OCI-LY7 (cell line): ENCODE measurements around the gene CGNL1. TPM values are rescaled to one million over a fixed set of nuclear protein-coding genes. Genes with fewer than 3 reads are reported as not detected.

Experiments
- BruUV-seq: library from RNA; stranded (reverse); fragments of 400-500 nt; replicated peaks from 2 replicates; lab custom pipeline; 2021; lab: Mats Ljungman, UMichigan
- CTCF ChIA-PET: fragments of 300-600 bp; sonication (Branson Sonifier 250); formaldehyde crosslinking; loops from one replicate; lab custom pipeline; 2022; ENCODE audit warnings: antibody characterized with exemption; ENCODE audit not compliant: unreplicated experiment; lab: Charles Lee
- POLR2A ChIA-PET: fragments of 300-600 bp; sonication (Branson Sonifier 250); formaldehyde crosslinking; loops from one replicate; lab custom pipeline; 2022; ENCODE audit warnings: antibody characterized with exemption; lab: Charles Lee
- DNase-seq: peaks from one replicate; pipeline ENCODE4 v3.0.0-alpha.2; 2015; ENCODE audit warnings: low spot score
- H2AFZ ChIP-seq: fragments of 200-600 bp; sonication (generic), shearing (Covaris generic); 2 replicates; pipeline ENCODE4 v1.6.1; 2014; ENCODE audit warnings: mild to moderate bottlenecking, antibody characterized with exemption, low read length, moderate library complexity
- H3K27ac ChIP-seq: fragments of 200-600 bp; sonication (generic); 2 replicates; pipeline ENCODE4 v1.5.1; 2014; ENCODE audit warnings: mixed run types, low read depth, mild to moderate bottlenecking, moderate library complexity, low read length, inconsistent platforms; ENCODE audit not compliant: poor library complexity, severe bottlenecking
- H3K36me3 ChIP-seq: fragments of 200-600 bp; sonication (generic); 2 replicates; pipeline ENCODE4 v1.6.1; 2014; ENCODE audit warnings: mild to moderate bottlenecking, antibody characterized with exemption, low read length, moderate library complexity, mixed read lengths; ENCODE audit not compliant: insufficient read depth
- H3K4me1 ChIP-seq: fragments of 200-600 bp; sonication (generic); 2 replicates; pipeline ENCODE4 v1.5.1; 2014; ENCODE audit warnings: mild to moderate bottlenecking, low read length; ENCODE audit not compliant: insufficient read depth, poor library complexity, severe bottlenecking
- H3K4me2 ChIP-seq: fragments of 200-600 bp; sonication (generic); 2 replicates; pipeline ENCODE4 v1.6.1; 2014; ENCODE audit warnings: mild to moderate bottlenecking, low read length
- H3K4me3 ChIP-seq: fragments of 200-600 bp; sonication (generic); 2 replicates; pipeline ENCODE4 v1.5.1; 2014; ENCODE audit warnings: mild to moderate bottlenecking, low read depth, low read length; ENCODE audit not compliant: poor library complexity, severe bottlenecking
- H3K79me2 ChIP-seq: fragments of 200-600 bp; sonication (generic); 2 replicates; pipeline ENCODE4 v1.6.1; 2016; ENCODE audit warnings: low read depth, mild to moderate bottlenecking, low read length, moderate library complexity, mixed read lengths; ENCODE audit not compliant: insufficient read depth
- H3K9me2 ChIP-seq: fragments of 200-600 bp; sonication (generic); 2 replicates; pipeline ENCODE4 v1.6.1; 2016; ENCODE audit warnings: mild to moderate bottlenecking, low read length, mixed read lengths; ENCODE audit not compliant: insufficient read depth
- H3K9me3 ChIP-seq: fragments of 200-600 bp; sonication (generic); 2 replicates; pipeline ENCODE4 v1.6.1; 2014; ENCODE audit warnings: mild to moderate bottlenecking, mixed run types, low read length, mixed read lengths
- H4K20me1 ChIP-seq: fragments of 200-600 bp; sonication (generic); 2 replicates; pipeline ENCODE4 v1.6.1; 2014; ENCODE audit warnings: mild to moderate bottlenecking, antibody characterized with exemption, low read length, moderate library complexity, mixed read lengths; ENCODE audit not compliant: insufficient read depth
- EZH2phosphoT487 ChIP-seq: fragments of 200-600 bp; sonication (generic); IDR thresholded peaks from 2 replicates; pipeline ENCODE4 v1.6.1; 2018; ENCODE audit warnings: low read depth, borderline replicate concordance, mild to moderate bottlenecking, mixed run types, antibody characterized with exemption, low read length, moderate library complexity, mixed read lengths
- intact Hi-C: fragments of 100-400 bp; cut with micrococcal nuclease; formaldehyde crosslinking; loops from one replicate; pipeline ENCODE4 v1.10.0; 2022; ENCODE audit not compliant: unreplicated experiment
- total RNA-seq, 2 experiments: library from RNA; depleted of rRNA in 1 of 2; stranded (reverse); fragments of >200 nt in 1 of 2; shearing (Covaris generic) in 1 of 2; gene quantifications; 2 replicates each; pipeline ENCODE4 v1.2.3, GENCODE V29; 2014 to 2022
- TF ChIP-seq, protein P1 (sequence below): fragments of 200-600 bp; sonication (generic); conservative IDR thresholded peaks from 2 replicates; pipeline ENCODE4 v1.5.1; 2014; ENCODE audit warnings: mild to moderate bottlenecking, antibody characterized with exemption, low read length, moderate library complexity, mixed read lengths

Gene CGNL1
- total RNA-seq, 2 experiments from 2014 or later, result 0.04 TPM; not detected in 1

DNA sequence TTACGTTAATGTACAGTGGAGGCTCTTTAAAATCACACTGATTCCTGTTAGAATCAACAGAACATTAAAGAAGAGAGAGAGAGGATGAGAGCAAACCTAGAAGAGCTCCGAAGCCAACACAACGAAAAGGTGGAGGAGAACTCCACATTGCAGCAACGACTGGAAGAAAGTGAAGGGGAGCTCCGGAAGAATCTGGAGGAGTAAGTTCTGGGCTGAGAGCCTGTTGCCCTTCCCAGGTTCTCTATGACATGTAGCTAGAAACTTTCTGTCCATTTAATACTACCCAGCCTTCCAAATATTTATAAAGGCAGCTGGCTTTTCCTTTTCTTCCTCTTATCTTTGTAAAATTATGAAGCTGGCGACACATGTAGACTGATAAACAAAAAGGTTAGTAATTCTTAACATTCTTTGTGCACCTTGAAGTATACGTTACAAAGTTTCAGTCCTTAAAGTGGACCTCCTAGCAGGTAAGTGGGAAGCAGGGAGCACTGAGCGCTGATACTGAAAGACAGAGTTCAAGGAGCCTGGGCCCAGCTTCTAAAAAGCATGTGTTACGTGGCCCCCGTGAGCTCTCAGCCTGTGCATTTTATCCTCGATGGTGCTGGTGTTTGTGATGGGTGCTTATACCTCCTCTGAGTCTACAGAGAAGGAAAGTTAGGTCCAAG, 75.9 kb downstream of the CGNL1 start:
- Histone ChIP-seq H3K79me2 (no peaks in the 10 kb centered on the region), H4K20me1 (no peaks in the 10 kb centered on the region), H3K4me1 (no peaks in the 10 kb centered on the region), H3K4me3 (no peak overlapping the region), H3K36me3 (no peaks in the 10 kb centered on the region), H2AFZ (no peak overlapping the region), H3K4me2 (no peak overlapping the region), H3K27ac (no peak overlapping the region), H3K9me2 (no peaks in the 10 kb centered on the region), H3K9me3 (no peaks in the 10 kb centered on the region)
- ChIA-PET POLR2A (no interaction called here), CTCF (no interaction called here)
- intact Hi-C loops, result no loop called here
- no TSS peak for BruUV-seq
- no peak for TF ChIP-seq EZH2phosphoT487
- TF ChIP-seq, protein P1, sequence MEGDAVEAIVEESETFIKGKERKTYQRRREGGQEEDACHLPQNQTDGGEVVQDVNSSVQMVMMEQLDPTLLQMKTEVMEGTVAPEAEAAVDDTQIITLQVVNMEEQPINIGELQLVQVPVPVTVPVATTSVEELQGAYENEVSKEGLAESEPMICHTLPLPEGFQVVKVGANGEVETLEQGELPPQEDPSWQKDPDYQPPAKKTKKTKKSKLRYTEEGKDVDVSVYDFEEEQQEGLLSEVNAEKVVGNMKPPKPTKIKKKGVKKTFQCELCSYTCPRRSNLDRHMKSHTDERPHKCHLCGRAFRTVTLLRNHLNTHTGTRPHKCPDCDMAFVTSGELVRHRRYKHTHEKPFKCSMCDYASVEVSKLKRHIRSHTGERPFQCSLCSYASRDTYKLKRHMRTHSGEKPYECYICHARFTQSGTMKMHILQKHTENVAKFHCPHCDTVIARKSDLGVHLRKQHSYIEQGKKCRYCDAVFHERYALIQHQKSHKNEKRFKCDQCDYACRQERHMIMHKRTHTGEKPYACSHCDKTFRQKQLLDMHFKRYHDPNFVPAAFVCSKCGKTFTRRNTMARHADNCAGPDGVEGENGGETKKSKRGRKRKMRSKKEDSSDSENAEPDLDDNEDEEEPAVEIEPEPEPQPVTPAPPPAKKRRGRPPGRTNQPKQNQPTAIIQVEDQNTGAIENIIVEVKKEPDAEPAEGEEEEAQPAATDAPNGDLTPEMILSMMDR, result no peak
- no peak for DNase-seq

DNA sequence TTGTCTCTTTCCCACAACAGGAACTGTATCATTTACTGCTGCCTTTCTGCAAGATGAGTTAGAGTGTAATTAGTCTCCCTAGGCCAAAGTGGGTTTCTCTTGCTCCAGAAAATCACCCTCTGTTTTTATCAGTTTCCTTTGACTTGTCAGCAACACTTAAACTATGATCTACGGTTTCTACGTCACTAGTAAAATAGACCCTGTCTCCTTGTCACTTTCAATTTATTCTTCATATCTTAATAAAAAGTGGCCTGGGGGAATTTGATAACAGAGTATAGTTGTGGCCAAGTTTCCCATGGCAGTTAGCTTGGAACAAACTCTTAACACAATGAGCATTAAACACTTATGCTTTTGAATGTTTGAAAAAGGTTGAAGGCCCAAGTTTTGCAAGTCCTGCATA, 79.6 kb downstream of the CGNL1 start:
- H3K4me2 ChIP-seq, result no peak overlapping the region
- no peaks in the 10 kb centered on the region for H3K4me1 ChIP-seq
- H4K20me1 ChIP-seq, result no peaks in the 10 kb centered on the region
- H3K9me2 ChIP-seq, result no peaks in the 10 kb centered on the region
- CTCF ChIA-PET, result no interaction called here
- H3K36me3 ChIP-seq, result no peaks in the 10 kb centered on the region
- no peaks in the 10 kb centered on the region for H3K9me3 ChIP-seq
- DNase-seq, result no peak
- H3K4me3 ChIP-seq, result no peak overlapping the region
- no peak overlapping the region for H2AFZ ChIP-seq
- BruUV-seq, result no TSS peak
- POLR2A ChIA-PET, result no interaction called here
- TF ChIP-seq EZH2phosphoT487, result no peak
- TF ChIP-seq, protein P1, result no peak
- no peak overlapping the region for H3K27ac ChIP-seq
- intact Hi-C loops, result no loop called here
- H3K79me2 ChIP-seq, result no peaks in the 10 kb centered on the region

DNA sequence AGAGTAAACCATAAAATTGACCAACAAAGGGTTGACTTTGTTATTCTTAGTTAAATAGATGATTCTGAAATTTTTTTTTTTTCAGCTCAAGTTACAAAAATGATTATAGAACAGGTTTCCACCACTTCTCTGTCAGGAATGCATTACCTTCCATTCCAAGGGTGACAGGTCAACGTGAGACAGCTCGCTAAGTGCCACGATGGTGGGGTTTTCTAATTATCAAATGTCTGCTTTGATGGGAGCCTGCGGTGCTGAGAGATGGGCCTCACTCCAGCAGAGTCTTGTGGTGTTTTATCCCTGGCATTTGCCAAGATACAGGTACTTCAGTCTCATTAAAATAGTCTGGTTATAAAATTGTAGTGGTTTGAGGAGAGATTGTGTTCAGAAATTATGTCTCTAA, 80.3 kb downstream of the CGNL1 start:
- no peak overlapping the region for H3K4me2 ChIP-seq
- no peaks in the 10 kb centered on the region for H3K36me3 ChIP-seq
- no peaks in the 10 kb centered on the region for H4K20me1 ChIP-seq
- H3K9me2 ChIP-seq, result no peaks in the 10 kb centered on the region
- CTCF ChIA-PET, result no interaction called here
- H3K9me3 ChIP-seq, result no peaks in the 10 kb centered on the region
- no TSS peak for BruUV-seq
- POLR2A ChIA-PET, result no interaction called here
- no peaks in the 10 kb centered on the region for H3K79me2 ChIP-seq
- H2AFZ ChIP-seq, result no peak overlapping the region
- TF ChIP-seq, protein P1, result no peak
- no peak for TF ChIP-seq EZH2phosphoT487
- no peak for DNase-seq
- no peaks in the 10 kb centered on the region for H3K4me1 ChIP-seq
- H3K4me3 ChIP-seq, result no peak overlapping the region
- intact Hi-C loops, result no loop called here
- H3K27ac ChIP-seq, result no peak overlapping the region
